Pancreas (tissue), 10 donors: ENCODE measurements around the gene PLA2G1B. TPM values are rescaled to one million over a fixed set of nuclear protein-coding genes. Genes with fewer than 3 reads are reported as not detected.

Experiments used
- ATAC-seq, 4 donors: fragments of 200-7000 bp; cut with Tn5 transposase; one replicate each; pipeline versions ENCODE4 v1.8.0 to v1.9.1; 2020; ENCODE audit warnings: mild to moderate bottlenecking in 4 of 4, moderate library complexity in 4 of 4
- DNase-seq, 6 donors: peaks; one replicate each; pipeline ENCODE4 v3.0.0-alpha.2; 2020
- FAIRE-seq: peaks from 2 replicates; lab custom pipeline; 2012; peaks lifted over from hg19 to GRCh38; lab: Jason Lieb, UNC
- H3K27ac ChIP-seq, 4 donors: fragments of 200-600 bp; sonication (generic); 1 replicate in 3 of 4; 2 replicates in 1 of 4; pipeline versions ENCODE4 v1.5.0 to v1.8.0; 2020
- H3K27me3 ChIP-seq, 4 donors: fragments of 200-600 bp; one replicate each; pipeline ENCODE4 v1.8.0; 2021
- H3K36me3 ChIP-seq, 3 donors: fragments of 200-600 bp; sonication (generic) in 1 of 3; one replicate each; pipeline versions ENCODE4 v1.5.0 to v1.8.0; 2020 to 2021
- H3K4me1 ChIP-seq, 3 donors: fragments of 200-600 bp; one replicate each; pipeline ENCODE4 v1.8.0; 2021
- H3K4me3 ChIP-seq, 4 donors: fragments of 200-600 bp; sonication (generic) in 2 of 4; one replicate each; pipeline versions ENCODE4 v1.5.0 to v1.8.0; 2020 to 2021
- H3K9me3 ChIP-seq, 4 donors: fragments of 200-600 bp; one replicate each; pipeline ENCODE4 v1.8.0; 2021
- CTCF ChIP-seq, 4 donors: fragments of 200-600 bp; sonication (generic) in 3 of 4; IDR thresholded peaks; one replicate each; pipeline versions ENCODE4 v1.5.0 to v1.8.0; 2021; ENCODE audit warnings: antibody characterized with exemption in 4 of 4
- WGBS, 2 donors: extraction: QIAGEN DNeasy Blood & Tissue Kit; methylation state at CpG; one replicate each; pipeline ENCODE4 v1.1.7; 2013; 5-methylcytosine and 5-hydroxymethylcytosine counted together
- intact Hi-C, 3 donors: fragments of 100-400 bp; cut with DNase I; formaldehyde crosslinking; loops; one replicate each; pipeline versions ENCODE4 v1.11.1 to v1.14.2; 2022
- polyA plus RNA-seq, 2 donors: library from polyadenylated mRNA; stranded (reverse); fragments of 200-250 nt; gene quantifications; one replicate each; pipeline ENCODE4 v1.2.3, GENCODE V29; 2013
- total RNA-seq, 6 donors: library from RNA; stranded (reverse); fragmentation: NEBNext Ultra II Directional in 4 of 6; extraction: Animal tissue kit (Norgen Biotek cat#: 25700) in 4 of 6; gene quantifications; one replicate each; pipeline versions ENCODE4 v1.2.1 to v1.2.4, GENCODE V29; 2021 to 2023
- donor health status: healthy with polysubstance abuse.
- donor health status: DM: no; HTN: no; CAD: no; lungs with moderate emphysema.
- donor health status: DM: no; HTN: no; CAD: no.
- donor health status: control.
- donor health status: control.
- donor health status: Bipolar disorder and iron deficiency.
- donor health status: DM: yes; HTN: yes; CAD: no.
- donor health status: DM: no; HTN: no; CAD: no.
- donor health status: DM: no; HTN: no; CAD: no.
- donor health status: DM: yes; HTN: yes; CAD: no.

The PLA2G1B gene
- total RNA-seq (over 10,000 TPM in 2 of 6 donors, 1,000 to 10,000 TPM in 4; 4,900 to 12,528 (median 8,049) TPM), polyA plus RNA-seq (1,000 to 10,000 TPM; 7,592 to 7,821 TPM)

GRCh38 chr12:120327593-120327992 is at the start of gene PLA2G1B:
Gene PLA2G1B, minus strand, starts transcription at chr12:120327779. Its CDS starts 26 bp downstream, at chr12:120327753.
- Histone ChIP-seq H3K36me3 (peaks cover 0 to 9% (median 0%) of the 10 kb centered on the region in 3 donors), H3K4me1 (peaks cover 7 to 32% (median 23%) of the 10 kb centered on the region in 3 donors), H3K27me3 (no peaks in the 10 kb centered on the region), H3K4me3 (peak within 1 kb of the TSS; percentile 41 to 53 (median 46)), H3K9me3 (no peaks in the 10 kb centered on the region), H3K27ac (peak within 1 kb of the TSS; percentile 79 to 95 (median 92))
- TF ChIP-seq CTCF (IDR thresholded peaks at IDR 0.05), result no peak
- 9 to 26% methylated on average over 5 of the region's 5 CpGs for WGBS, 2 donors
- DNase-seq (peak in 5 of 6 donors; percentile 80 to 91 (median 86)), ATAC-seq (peak; percentile 51 to 70 (median 58)), FAIRE-seq (no peak)
- intact Hi-C loops, result no loop called here

GRCh38 chr12:120376934-120377572 is 49.5 kb upstream of the PLA2G1B start:
- no peak overlapping the region for H3K4me3 ChIP-seq
- H3K27ac ChIP-seq, result peak overlapping the region in 1 of 4 donors; percentile 2
- peaks cover 0 to 9% (median 0%) of the 10 kb centered on the region in 3 donors for H3K4me1 ChIP-seq
- H3K36me3 ChIP-seq, result no peaks in the 10 kb centered on the region
- no peaks in the 10 kb centered on the region for H3K27me3 ChIP-seq
- WGBS, 2 donors, result 25 to 28% methylated on average over 5 of the region's 5 CpGs
- intact Hi-C loops, result no loop called here
- TF ChIP-seq CTCF (IDR thresholded peaks at IDR 0.05), result no peak
- H3K9me3 ChIP-seq, result no peaks in the 10 kb centered on the region
- ATAC-seq, result peak; percentile 49 to 85 (median 74)
- FAIRE-seq, result no peak
- DNase-seq, result peak in 2 of 6 donors; percentile 21 to 24

- no peaks in the 10 kb centered on the region for H3K27me3 ChIP-seq
- no peak for TF ChIP-seq CTCF (IDR thresholded peaks at IDR 0.05)
- H3K27ac ChIP-seq, result peak overlapping the region in 1 of 4 donors; percentile 2
- no peaks in the 10 kb centered on the region for H3K9me3 ChIP-seq
- FAIRE-seq (no peak), DNase-seq (no peak), ATAC-seq (peak in 3 of 4 donors; percentile 26 to 38 (median 30))
- no peak overlapping the region for H3K4me3 ChIP-seq
- 72 to 86% methylated on average over 5 of the region's 5 CpGs for WGBS, 2 donors
- peaks cover 0 to 9% (median 0%) of the 10 kb centered on the region in 3 donors for H3K4me1 ChIP-seq
- intact Hi-C loops, result no loop called here
- no peaks in the 10 kb centered on the region for H3K36me3 ChIP-seq
Observed at GRCh38 chr12:120376416-120376815, 48.8 kb upstream of the PLA2G1B start.

GRCh38 chr12:120376009-120376408 is 48.4 kb upstream of the PLA2G1B start:
- Histone ChIP-seq H3K9me3 (no peaks in the 10 kb centered on the region), H3K36me3 (no peaks in the 10 kb centered on the region), H3K4me1 (peaks cover 0 to 9% (median 0%) of the 10 kb centered on the region in 3 donors), H3K4me3 (no peak overlapping the region), H3K27ac (no peak overlapping the region), H3K27me3 (no peaks in the 10 kb centered on the region)
- FAIRE-seq (no peak), ATAC-seq (peak in 2 of 4 donors; percentile 28 to 41), DNase-seq (no peak)
- no peak for TF ChIP-seq CTCF (IDR thresholded peaks at IDR 0.05)
- 58 to 60% methylated on average over 2 of the region's 2 CpGs for WGBS, 2 donors
- intact Hi-C loops, result no loop called here

- no peaks in the 10 kb centered on the region for H3K27me3 ChIP-seq
- WGBS, 2 donors, result 91 to 92% methylated on average over 8 of the region's 8 CpGs
- no peaks in the 10 kb centered on the region for H3K36me3 ChIP-seq
- H3K27ac ChIP-seq, result no peak overlapping the region
- TF ChIP-seq CTCF (IDR thresholded peaks at IDR 0.05), result no peak
- H3K4me1 ChIP-seq, result peaks cover 0 to 9% (median 0%) of the 10 kb centered on the region in 3 donors
- no peak overlapping the region for H3K4me3 ChIP-seq
- DNase-seq, result no peak
- ATAC-seq, result no peak
- no peak for FAIRE-seq
- no peaks in the 10 kb centered on the region for H3K9me3 ChIP-seq
- intact Hi-C loops, result no loop called here
Observed at GRCh38 chr12:120373683-120374082, 46.1 kb upstream of the PLA2G1B start.
